K562 (cell line): ENCODE measurements around the gene NUMB. TPM values are rescaled to one million over a fixed set of nuclear protein-coding genes. Genes with fewer than 3 reads are reported as not detected.

ENCODE experiments used
- C11orf30 ChIP-seq: fragments of 450-650 bp; IDR thresholded peaks from 2 replicates; pipeline ENCODE4 v1.6.1; 2016; ENCODE audit warnings: low read depth, mild to moderate bottlenecking
- CREBBP ChIP-seq: IDR thresholded peaks from one replicate; pipeline ENCODE4 v1.6.1; 2012; ENCODE audit warnings: low read depth, mild to moderate bottlenecking, control low read depth, inconsistent platforms, low read length
- E2F8 ChIP-seq: fragments of 450-650 bp; IDR thresholded peaks from 2 replicates; pipeline ENCODE4 v1.7.1; 2018; ENCODE audit warnings: mild to moderate bottlenecking, low read depth; ENCODE audit not compliant: partially characterized antibody
- GATAD2A ChIP-seq: fragments of 450-650 bp; IDR thresholded peaks from 2 replicates; pipeline ENCODE4 v1.6.1; 2017
- HNRNPLL ChIP-seq: fragments of 200-400 bp; formaldehyde crosslinking; IDR thresholded peaks from 2 replicates; pipeline ENCODE4 v1.6.1; 2017; ENCODE audit warnings: low read length, low read depth, mild to moderate bottlenecking; ENCODE audit not compliant: poor library complexity, severe bottlenecking
- HSF4 ChIP-seq: fragments of 250-450 bp; sonication (Bioruptor Pico); IDR thresholded peaks from 2 replicates; pipeline ENCODE4 v2.1.2; 2022; ENCODE audit warnings: mild to moderate bottlenecking, moderate library complexity, borderline replicate concordance
- MAFG ChIP-seq: fragments of 450-650 bp; conservative IDR thresholded peaks from 2 replicates; pipeline ENCODE4 v1.6.1; 2016; ENCODE audit warnings: missing genetic modification characterization, missing compliant biosample characterization
- MTA3 ChIP-seq: fragments of 450-650 bp; formaldehyde crosslinking; IDR thresholded peaks from 2 replicates; pipeline ENCODE4 v1.6.1; 2017; ENCODE audit warnings: mild to moderate bottlenecking, borderline replicate concordance
- MYBL2 ChIP-seq, 2 experiments: fragments of 450-650 bp in 1 of 2; sonication (generic) in 1 of 2; formaldehyde crosslinking in 1 of 2; IDR thresholded peaks; 2 replicates each; pipeline versions ENCODE4 v1.6.1 to v1.8.1; 2017 to 2022; ENCODE audit warnings: borderline replicate concordance in 1 of 2, inconsistent platforms in 1 of 2, low read depth in 1 of 2, mild to moderate bottlenecking in 1 of 2, missing genetic modification reagents in 1 of 2, moderate library complexity in 1 of 2
- NR2C1 ChIP-seq, 2 experiments: fragments of 450-650 bp; IDR thresholded peaks; 2 replicates each; pipeline ENCODE4 v1.6.1; 2017; ENCODE audit warnings: mild to moderate bottlenecking in 2 of 2, antibody characterized with exemption in 1 of 2, inconsistent platforms in 1 of 2, missing compliant biosample characterization in 1 of 2, missing genetic modification characterization in 1 of 2
- NR4A1 ChIP-seq, 2 experiments: fragments of 250-450 bp in 1 of 2; fragments of 450-650 bp in 1 of 2; sonication (Bioruptor Pico) in 1 of 2; IDR thresholded peaks; 2 replicates each; pipeline versions ENCODE4 v1.4.0 to v1.6.1; 2016 to 2020; ENCODE audit warnings: mild to moderate bottlenecking in 2 of 2, missing compliant biosample characterization in 1 of 2, missing genetic modification characterization in 1 of 2, moderate library complexity in 1 of 2
- PHB ChIP-seq: fragments of 250-450 bp; sonication (Bioruptor Pico); IDR thresholded peaks from 2 replicates; pipeline ENCODE4 v1.5.0; 2021
- RCOR1 ChIP-seq, 2 experiments: IDR thresholded peaks; 2 replicates each; pipeline ENCODE4 v1.6.1; 2012; ENCODE audit warnings: low read depth in 2 of 2, low read length in 2 of 2, borderline replicate concordance in 1 of 2, improper control_type of control experiment in 1 of 2
- SIN3A ChIP-seq, 2 experiments: fragments of 150-350 bp in 1 of 2; IDR thresholded peaks; 2 replicates each; pipeline ENCODE4 v1.6.1; 2011 to 2016; ENCODE audit warnings: borderline replicate concordance in 2 of 2, low read depth in 2 of 2, low read length in 2 of 2, mild to moderate bottlenecking in 2 of 2, moderate library complexity in 2 of 2; ENCODE audit not compliant: control insufficient read depth in 1 of 2
- SMARCA4 ChIP-seq: fragments of 450-650 bp; IDR thresholded peaks from 2 replicates; pipeline ENCODE4 v1.6.1; 2016
- SMARCB1 ChIP-seq: IDR thresholded peaks from 2 replicates; pipeline ENCODE4 v1.6.1; 2011; ENCODE audit warnings: improper control_type of control experiment, low read depth; ENCODE audit not compliant: insufficient read length
- SRSF3 ChIP-seq: fragments of 200-400 bp; formaldehyde crosslinking; IDR thresholded peaks from 2 replicates; pipeline ENCODE4 v1.6.1; 2016; ENCODE audit warnings: mild to moderate bottlenecking, low read length, moderate library complexity; ENCODE audit not compliant: insufficient read depth
- TAL1 ChIP-seq: fragments of 450-650 bp; IDR thresholded peaks from 2 replicates; pipeline ENCODE4 v1.6.1; 2016; ENCODE audit warnings: mild to moderate bottlenecking
- ZKSCAN1 ChIP-seq: fragments of 150-350 bp; IDR thresholded peaks from 2 replicates; pipeline ENCODE4 v1.6.1; 2016; ENCODE audit warnings: low read depth, low read length
- ZNF24 ChIP-seq: fragments of 450-650 bp; IDR thresholded peaks from 2 replicates; pipeline ENCODE4 v1.6.1; 2016
- ZNF354B ChIP-seq: fragments of 250-450 bp; sonication (Bioruptor Pico); IDR thresholded peaks from 2 replicates; pipeline ENCODE4 v1.4.0; 2020
- ZNF408 ChIP-seq: fragments of 250-450 bp; sonication (Bioruptor Pico); IDR thresholded peaks from 2 replicates; pipeline ENCODE4 v1.4.0; 2020; ENCODE audit warnings: low read depth, mild to moderate bottlenecking, moderate library complexity
- polyA plus RNA-seq, 8 experiments: library from polyadenylated mRNA; depleted of rRNA in 4 of 8; stranded (reverse) in 5 of 8; unstranded in 3 of 8; fragments of >200 nt; fragmentation: Nextera tagmentation in 2 of 8; fragmentation: Illumina TruSeq in 1 of 8; extraction: Ambion mirVana in 2 of 8; extraction: Trizol in 1 of 8; gene quantifications; 2 replicates each; pipeline versions ENCODE4 v1.2.1 to v1.2.3, GENCODE V29; 2011 to 2014; ENCODE audit warnings: inconsistent platforms in 1 of 8, missing spikeins in 1 of 8
- total RNA-seq, 7 experiments: library from RNA; depleted of rRNA in 6 of 7; stranded (reverse); fragments of >200 nt in 6 of 7; fragmentation: Illumina TruSeq in 2 of 7; extraction: Trizol in 2 of 7; gene quantifications; 2 replicates each; pipeline versions ENCODE4 v1.2.1 to v1.2.3, GENCODE V29; 2011 to 2021; ENCODE audit warnings: low replicate concordance in 1 of 7
- TF ChIP-seq, protein P1 (sequence below), 3 experiments: fragments of 200-800 bp in 1 of 3; sonication (Bioruptor generic) in 1 of 3; sonication (generic) in 1 of 3; formaldehyde crosslinking in 1 of 3; IDR thresholded peaks; 2 replicates each; pipeline versions ENCODE4 v1.6.1 to v1.8.0; 2016 to 2022; ENCODE audit warnings: mild to moderate bottlenecking in 2 of 3, missing compliant biosample characterization in 2 of 3, missing genetic modification characterization in 2 of 3, missing genetic modification reagents in 1 of 3
- TF ChIP-seq, protein P2 (sequence below), 2 experiments: fragments of 450-650 bp in 1 of 2; sonication (generic) in 1 of 2; formaldehyde crosslinking in 1 of 2; IDR thresholded peaks in 1 of 2; conservative IDR thresholded peaks in 1 of 2; 2 replicates each; pipeline versions ENCODE4 v1.6.1 to v1.8.1; 2016 to 2023; ENCODE audit warnings: mild to moderate bottlenecking in 2 of 2, moderate library complexity in 2 of 2, inconsistent platforms in 1 of 2, missing genetic modification reagents in 1 of 2

Gene NUMB
- total and polyA plus RNA-seq, 9 of the 15 experiments (the other 6 are each of a cell fraction or from before 2014, with no cell fraction given), result 13.5 to 54.0 (median 32.3) TPM

DNA sequence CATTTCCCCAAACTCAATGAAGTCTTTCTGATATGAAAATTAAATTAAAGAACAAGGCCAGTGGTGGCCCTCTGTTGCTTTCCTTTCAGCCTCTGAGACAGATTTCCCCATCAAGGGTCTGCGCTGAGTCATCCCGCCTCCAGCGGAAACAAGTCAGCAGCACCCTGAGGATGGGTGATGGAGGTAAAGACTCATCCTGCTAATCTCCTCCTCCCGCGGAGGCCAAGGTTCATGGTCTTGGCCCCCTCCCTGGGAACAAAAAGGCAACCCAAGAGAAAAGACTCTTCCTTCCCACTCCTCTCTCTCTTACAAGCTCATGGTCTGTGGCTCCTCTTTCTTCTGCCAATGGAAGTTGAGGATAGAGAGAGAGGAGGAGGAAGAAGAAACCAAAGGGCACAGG, 9.0 kb upstream of the NUMB start (continued):
- TF ChIP-seq ZNF24 (no peak), NR4A1 (CRISPR knock-in tag; IDR thresholded peaks at IDR 0.05) (no peak), NR4A1 (tag; IDR thresholded peaks at IDR 0.05) (no peak), C11orf30 (peak; percentile 70), SIN3A (IDR thresholded peaks at IDR 0.05; ENCODE audit: borderline replicate concordance in 2 of 2, control insufficient read depth in 1 of 2, low read depth in 2 of 2, low read length in 2 of 2) (no peak), ZNF354B (CRISPR knock-in tag) (no peak), HSF4 (no peak), ZNF408 (no peak), SMARCA4 (peak; percentile 26; the same call in 1 of the 2 replicates), NR2C1 (IDR thresholded peaks at IDR 0.05) (no peak), NR2C1 (tag; IDR thresholded peaks at IDR 0.05) (0 out of 2 replicates have a peak, but pooled peaks have one; percentile 32), PHB (CRISPR knock-in tag) (no peak), GATAD2A (no peak), RCOR1 (IDR thresholded peaks at IDR 0.05; ENCODE audit: borderline replicate concordance in 1 of 2, low read depth in 2 of 2, low read length in 2 of 2) (peak; percentile 16 to 88; a peak in 2 of 4 replicates), SRSF3 (no peak), CREBBP (no peak), TAL1 (no peak), ZKSCAN1 (no peak), MAFG (tag) (peak; percentile 39; the same call in 1 of the 2 replicates), HNRNPLL (no peak), E2F8 (no peak), MYBL2 (IDR thresholded peaks at IDR 0.05; ENCODE audit: low read depth) (no peak), MYBL2 (CRISPR knock-in tag; IDR thresholded peaks at IDR 0.05; ENCODE audit: borderline replicate concordance) (no peak), SMARCB1 (no peak), MTA3 (no peak)
- TF ChIP-seq, protein P1, sequence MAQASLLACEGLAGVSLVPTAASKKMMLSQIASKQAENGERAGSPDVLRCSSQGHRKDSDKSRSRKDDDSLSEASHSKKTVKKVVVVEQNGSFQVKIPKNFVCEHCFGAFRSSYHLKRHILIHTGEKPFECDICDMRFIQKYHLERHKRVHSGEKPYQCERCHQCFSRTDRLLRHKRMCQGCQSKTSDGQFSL (CRISPR knock-in tag; IDR thresholded peaks at IDR 0.05), result no peak
- TF ChIP-seq, protein P1 (tag; IDR thresholded peaks at IDR 0.05), result no peak
- TF ChIP-seq, protein P2, sequence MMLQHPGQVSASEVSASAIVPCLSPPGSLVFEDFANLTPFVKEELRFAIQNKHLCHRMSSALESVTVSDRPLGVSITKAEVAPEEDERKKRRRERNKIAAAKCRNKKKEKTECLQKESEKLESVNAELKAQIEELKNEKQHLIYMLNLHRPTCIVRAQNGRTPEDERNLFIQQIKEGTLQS (IDR thresholded peaks at IDR 0.05), result peak; percentile 81
- TF ChIP-seq, protein P2 (CRISPR knock-in tag; conservative IDR thresholded peaks at IDR 0.05), result no peak
